Osteoblast (primary cell): Measurements from ENCODE around the gene TMEM176B. TPM values are rescaled to one million over a fixed set of nuclear protein-coding genes. Genes with fewer than 3 reads are reported as not detected.

Experiments
- DNase-seq: peaks from one replicate; pipeline ENCODE4 v3.0.0; 2011; ENCODE audit warnings: low spot score, mixed read lengths; ENCODE audit not compliant: insufficient read length; ENCODE audit errors: missing footprints
- H2AFZ ChIP-seq: 2 replicates; pipeline ENCODE4 v1.6.0; 2011; ENCODE audit warnings: mild to moderate bottlenecking, low read length
- H3K27ac ChIP-seq: 2 replicates; pipeline ENCODE4 v1.5.1; 2011; ENCODE audit warnings: mild to moderate bottlenecking, low read depth, low read length, moderate library complexity
- H3K27me3 ChIP-seq: 2 replicates; pipeline ENCODE4 v1.6.0; 2012; ENCODE audit warnings: mild to moderate bottlenecking, control low read depth, inconsistent platforms, low read length, moderate library complexity; ENCODE audit not compliant: insufficient read depth
- H3K36me3 ChIP-seq: 2 replicates; pipeline ENCODE4 v1.5.1; 2011; ENCODE audit warnings: mild to moderate bottlenecking, low read length, control low read depth, moderate library complexity; ENCODE audit not compliant: insufficient read depth
- H3K4me1 ChIP-seq: 2 replicates; pipeline ENCODE4 v1.5.1; 2011; ENCODE audit warnings: mild to moderate bottlenecking, low read length, control low read depth, moderate library complexity; ENCODE audit not compliant: insufficient read depth
- H3K4me2 ChIP-seq: 2 replicates; pipeline ENCODE4 v1.6.0; 2011; ENCODE audit warnings: mild to moderate bottlenecking, low read length; ENCODE audit not compliant: insufficient read depth
- H3K4me3 ChIP-seq: fragments of 200-600 bp; sonication (generic); 3 replicates; pipeline ENCODE4 v1.5.1; 2012; ENCODE audit warnings: mild to moderate bottlenecking, low read length, inconsistent platforms; ENCODE audit not compliant: insufficient read depth
- H3K79me2 ChIP-seq: 2 replicates; pipeline ENCODE4 v1.6.0; 2012; ENCODE audit warnings: mild to moderate bottlenecking, low read length, control low read depth, inconsistent platforms; ENCODE audit not compliant: insufficient read depth
- H3K9me3 ChIP-seq: 2 replicates; pipeline ENCODE4 v1.5.1; 2011; ENCODE audit warnings: low read depth, low read length, control low read depth
- H4K20me1 ChIP-seq: 2 replicates; pipeline ENCODE4 v1.6.0; 2012; ENCODE audit warnings: mild to moderate bottlenecking, low read length, control low read depth; ENCODE audit not compliant: insufficient read depth
- total RNA-seq: library from RNA; depleted of rRNA; stranded (reverse); fragments of >200 nt; gene quantifications from 2 replicates; pipeline ENCODE4 v1.2.3, GENCODE V29; 2012
- TF ChIP-seq, protein P1 (sequence below): IDR thresholded peaks from 2 replicates; pipeline ENCODE4 v1.5.1; 2011; ENCODE audit warnings: mild to moderate bottlenecking, low read depth, low read length, moderate library complexity; ENCODE audit errors: extremely low read depth

The TMEM176B gene
- total RNA-seq = 0.72 TPM in 1 of 2 replicates, not detected in the other

DNA sequence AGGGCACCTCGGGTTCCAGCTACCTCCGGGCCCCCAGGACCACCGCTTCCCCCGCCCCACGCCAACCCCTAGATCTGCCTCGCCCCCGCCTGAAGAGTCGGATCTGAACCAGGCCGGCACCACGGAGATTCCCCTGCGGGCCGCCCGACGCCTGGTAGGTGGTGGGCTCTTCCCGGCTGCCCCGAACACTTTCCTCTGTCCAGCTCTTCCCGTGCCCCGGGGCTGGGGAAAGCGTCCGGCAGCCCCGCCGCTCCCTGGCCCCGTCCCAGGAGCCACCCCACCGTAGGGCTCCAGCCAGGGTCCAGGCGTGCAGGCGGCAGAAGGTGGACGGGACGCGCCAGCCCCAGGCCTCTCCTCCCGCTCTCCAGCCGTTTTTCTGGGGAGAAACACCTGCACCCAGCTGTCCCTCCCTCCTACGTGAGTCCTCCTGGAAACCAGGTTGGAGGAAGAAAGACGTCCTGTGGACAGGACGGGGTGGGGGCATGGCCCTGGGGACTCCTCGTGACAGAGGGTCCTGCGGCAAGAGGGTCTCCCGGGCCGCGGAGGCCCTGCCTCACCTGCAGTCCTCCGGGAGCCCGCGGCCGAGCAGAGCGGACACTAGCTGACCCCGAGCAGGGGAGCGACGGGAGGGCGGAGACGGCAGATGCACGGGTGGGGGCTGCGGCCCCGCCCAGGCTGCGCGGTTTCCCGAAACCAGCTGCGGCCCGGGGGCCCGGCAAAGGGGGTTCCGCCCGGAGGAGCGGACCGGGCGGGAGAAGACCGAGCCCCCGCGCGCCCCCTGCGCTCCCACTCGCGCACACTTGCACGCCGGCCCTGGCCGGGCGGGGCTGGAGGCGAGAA, at the start of gene TMEM176B:
Gene TMEM176B, minus strand, starts transcription at position 624 of the 840 bp plus-strand sequence. CDS start 3,795 bp downstream, outside the sequence.
- Histone ChIP-seq H3K27me3 (peaks cover 31% of the 10 kb centered on the region), H2AFZ (no peak within 1 kb of the TSS), H3K27ac (no peak within 1 kb of the TSS), H3K9me3 (no peaks in the 10 kb centered on the region), H3K4me1 (no peaks in the 10 kb centered on the region), H3K79me2 (no peaks in the 10 kb centered on the region), H3K36me3 (no peaks in the 10 kb centered on the region), H3K4me3 (no peak within 1 kb of the TSS), H4K20me1 (no peaks in the 10 kb centered on the region), H3K4me2 (no peak within 1 kb of the TSS)
- no peak for DNase-seq
- TF ChIP-seq, protein P1, sequence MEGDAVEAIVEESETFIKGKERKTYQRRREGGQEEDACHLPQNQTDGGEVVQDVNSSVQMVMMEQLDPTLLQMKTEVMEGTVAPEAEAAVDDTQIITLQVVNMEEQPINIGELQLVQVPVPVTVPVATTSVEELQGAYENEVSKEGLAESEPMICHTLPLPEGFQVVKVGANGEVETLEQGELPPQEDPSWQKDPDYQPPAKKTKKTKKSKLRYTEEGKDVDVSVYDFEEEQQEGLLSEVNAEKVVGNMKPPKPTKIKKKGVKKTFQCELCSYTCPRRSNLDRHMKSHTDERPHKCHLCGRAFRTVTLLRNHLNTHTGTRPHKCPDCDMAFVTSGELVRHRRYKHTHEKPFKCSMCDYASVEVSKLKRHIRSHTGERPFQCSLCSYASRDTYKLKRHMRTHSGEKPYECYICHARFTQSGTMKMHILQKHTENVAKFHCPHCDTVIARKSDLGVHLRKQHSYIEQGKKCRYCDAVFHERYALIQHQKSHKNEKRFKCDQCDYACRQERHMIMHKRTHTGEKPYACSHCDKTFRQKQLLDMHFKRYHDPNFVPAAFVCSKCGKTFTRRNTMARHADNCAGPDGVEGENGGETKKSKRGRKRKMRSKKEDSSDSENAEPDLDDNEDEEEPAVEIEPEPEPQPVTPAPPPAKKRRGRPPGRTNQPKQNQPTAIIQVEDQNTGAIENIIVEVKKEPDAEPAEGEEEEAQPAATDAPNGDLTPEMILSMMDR = no peak

DNA sequence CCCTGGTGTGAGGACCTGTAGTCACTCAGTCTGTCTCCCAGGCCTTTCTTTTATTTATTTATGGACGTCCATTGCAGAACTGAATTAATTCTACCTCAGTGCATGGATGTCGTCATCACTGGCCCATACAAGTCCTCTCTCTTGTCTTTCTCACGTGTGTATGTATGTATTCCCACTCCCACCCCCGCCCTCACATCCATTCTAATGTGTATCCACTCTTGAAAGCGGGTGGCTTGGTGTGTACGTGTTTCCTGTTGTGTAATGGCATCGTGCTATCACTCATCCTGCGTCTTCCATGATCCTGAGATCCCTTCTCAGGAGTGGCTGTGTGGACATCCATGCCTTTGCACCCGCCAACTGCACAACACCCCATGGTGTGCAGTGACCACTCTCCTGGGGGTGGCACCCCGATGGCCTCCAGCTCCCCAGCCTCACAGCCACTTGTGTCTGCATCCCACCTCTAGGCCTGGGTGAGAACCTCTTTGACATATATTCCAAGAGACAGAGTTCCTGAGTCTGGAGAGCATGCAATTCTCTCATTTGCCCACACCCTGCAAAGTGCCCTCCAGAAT, 49.1 kb upstream of the TMEM176B start:
- H3K9me3 ChIP-seq = no peaks in the 10 kb centered on the region
- no peaks in the 10 kb centered on the region for H3K27me3 ChIP-seq
- no peak overlapping the region for H2AFZ ChIP-seq
- no peak for DNase-seq
- H3K36me3 ChIP-seq = no peaks in the 10 kb centered on the region
- no peaks in the 10 kb centered on the region for H3K79me2 ChIP-seq
- no peak overlapping the region for H3K4me3 ChIP-seq
- H3K27ac ChIP-seq = no peak overlapping the region
- no peaks in the 10 kb centered on the region for H3K4me1 ChIP-seq
- no peaks in the 10 kb centered on the region for H4K20me1 ChIP-seq
- TF ChIP-seq, protein P1 = no peak
- H3K4me2 ChIP-seq = no peak overlapping the region

DNA sequence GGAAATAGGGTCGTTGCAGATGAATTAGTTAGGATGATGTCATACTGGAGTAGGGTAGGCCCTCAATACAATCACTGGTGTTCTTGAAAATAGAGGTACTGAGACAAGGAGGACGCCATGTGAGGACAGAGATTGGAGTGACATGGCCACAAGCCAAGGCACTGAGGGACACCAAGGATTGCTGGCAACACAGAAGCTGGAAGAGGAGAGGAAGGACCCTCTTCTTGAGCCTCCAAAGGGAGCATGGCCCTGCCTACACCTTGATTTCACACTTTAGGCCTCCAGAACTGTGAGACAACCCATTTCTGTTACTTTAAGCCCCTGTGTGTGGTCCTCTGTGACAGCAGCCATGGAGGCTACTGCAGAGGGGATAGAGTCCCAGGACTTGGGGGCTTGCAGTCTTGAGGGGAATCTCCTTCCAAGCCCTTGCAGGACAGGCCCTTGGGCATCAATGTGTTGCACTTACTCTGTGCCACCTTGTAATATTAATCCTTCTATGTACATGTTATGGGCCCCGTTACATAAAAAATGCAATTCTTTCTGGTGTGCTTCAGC, 48.5 kb upstream of the TMEM176B start:
- H3K4me1 ChIP-seq = no peaks in the 10 kb centered on the region
- H3K36me3 ChIP-seq = no peaks in the 10 kb centered on the region
- H2AFZ ChIP-seq = no peak overlapping the region
- no peak for DNase-seq
- no peak overlapping the region for H3K4me2 ChIP-seq
- no peaks in the 10 kb centered on the region for H3K79me2 ChIP-seq
- H3K9me3 ChIP-seq = no peaks in the 10 kb centered on the region
- H4K20me1 ChIP-seq = no peaks in the 10 kb centered on the region
- H3K27me3 ChIP-seq = no peaks in the 10 kb centered on the region
- no peak overlapping the region for H3K27ac ChIP-seq
- no peak overlapping the region for H3K4me3 ChIP-seq
- TF ChIP-seq, protein P1 = no peak

DNA sequence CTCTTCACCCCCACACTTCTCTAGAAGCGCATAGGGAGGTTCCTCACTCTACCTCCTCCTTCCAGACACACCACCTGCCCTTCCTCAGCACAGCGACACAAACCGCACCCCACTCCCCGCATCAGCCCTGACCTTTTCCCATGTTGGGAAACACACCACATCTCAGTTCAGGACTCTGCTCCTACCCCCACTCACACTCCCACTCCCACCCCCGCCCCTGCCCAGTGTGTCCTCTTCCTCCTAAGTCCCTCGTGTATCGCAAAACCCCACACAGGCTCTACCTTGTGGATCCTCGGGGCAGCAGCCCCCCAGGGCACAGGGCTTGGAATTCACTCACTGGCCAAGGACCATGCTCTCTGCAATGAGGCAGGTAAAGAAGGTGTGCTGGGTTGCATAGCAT, 47.9 kb upstream of the TMEM176B start:
- H3K4me1 ChIP-seq = no peaks in the 10 kb centered on the region
- no peaks in the 10 kb centered on the region for H3K27me3 ChIP-seq
- no peaks in the 10 kb centered on the region for H3K9me3 ChIP-seq
- no peak overlapping the region for H2AFZ ChIP-seq
- TF ChIP-seq, protein P1 = no peak
- no peak overlapping the region for H3K4me3 ChIP-seq
- DNase-seq = no peak
- H3K36me3 ChIP-seq = no peaks in the 10 kb centered on the region
- no peaks in the 10 kb centered on the region for H4K20me1 ChIP-seq
- H3K79me2 ChIP-seq = no peaks in the 10 kb centered on the region
- no peak overlapping the region for H3K4me2 ChIP-seq
- H3K27ac ChIP-seq = no peak overlapping the region
